NCI-H1105 treated with DMSO at 0.1 percent for 48 hours (cell line): ENCODE results near the gene SYMPK.
"Not testable (repeated sequence)": the region's sequence is repeated elsewhere in the genome, so short reads cannot be mapped to it uniquely, and the experiment has no call there.

ENCODE experiments used
- DNase-seq: peaks from one replicate; lab custom pipeline; 2025; lab: John Stamatoyannopoulos, UW

Gene SYMPK

DNA sequence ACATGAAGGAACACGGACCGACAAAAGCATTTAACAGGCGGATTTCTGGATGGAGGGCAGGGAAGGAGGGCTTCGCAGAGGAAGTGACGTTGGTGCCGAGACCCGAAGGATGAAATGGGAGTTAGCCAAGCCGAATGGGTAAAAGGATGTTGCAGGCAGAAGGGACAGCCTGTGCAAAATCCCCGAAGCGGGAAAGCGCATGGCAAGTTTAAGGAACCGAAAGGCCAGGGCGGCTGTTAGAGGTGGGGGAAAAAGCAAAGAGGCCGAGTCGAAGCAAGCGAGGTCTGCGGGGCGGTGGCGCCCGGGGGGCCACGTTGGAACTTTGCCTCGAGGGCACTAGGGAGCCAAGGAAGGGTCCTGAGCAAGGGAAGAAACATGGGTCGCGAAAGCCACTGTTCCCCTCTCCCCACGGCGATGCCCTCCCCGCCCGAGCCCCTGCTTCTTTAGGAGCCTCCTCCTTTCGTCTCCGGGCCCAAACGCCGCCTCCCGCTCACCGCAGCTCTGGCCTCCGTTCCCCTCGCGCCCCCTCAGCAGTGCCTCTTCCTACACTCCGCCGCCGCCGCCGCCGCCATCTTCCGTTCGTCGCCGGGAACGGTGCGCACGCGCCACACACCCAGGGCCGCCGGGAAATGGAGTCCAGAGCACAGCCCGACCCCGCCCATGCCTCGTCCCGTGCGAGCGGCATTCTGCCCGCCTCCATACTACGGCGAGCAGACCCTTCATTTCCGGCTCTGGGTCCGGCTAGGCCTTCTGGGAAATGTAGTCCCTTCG, at the start of gene SYMPK:
SYMPK (minus strand) TSS at position 584 of the 771 bp plus-strand sequence. CDS start 8,652 bp downstream, outside the sequence.
- peak; percentile 98 for DNase-seq

GRCh38 chr19:45911291-45911690, 48.3 kb upstream of the SYMPK start:
- no peak for DNase-seq

- no peak for DNase-seq
Measured at GRCh38 chr19:45908956-45909355, 46.0 kb upstream of the SYMPK start.

- no peak for DNase-seq
Measured at GRCh38 chr19:45906221-45906620, 43.3 kb upstream of the SYMPK start.

DNA sequence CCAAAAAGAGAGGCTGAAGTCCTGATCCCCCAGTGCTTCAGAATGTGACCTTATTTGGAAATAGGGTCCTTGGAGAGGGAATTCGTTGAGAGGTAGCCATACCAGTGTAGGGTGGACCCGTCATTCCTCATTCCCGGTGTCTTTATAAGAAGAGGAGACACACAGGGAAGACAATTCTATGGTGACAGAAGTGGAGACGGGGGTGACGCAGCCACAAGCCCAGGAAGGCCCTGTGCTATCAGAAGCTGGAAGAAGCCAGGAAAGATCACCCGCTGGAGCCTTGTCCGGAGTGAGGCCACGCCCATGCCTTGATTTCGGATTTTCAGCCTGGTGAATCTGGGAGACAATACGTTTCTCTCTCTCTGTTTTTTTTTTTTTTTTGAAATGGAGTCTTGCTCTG, 42.1 kb upstream of the SYMPK start:
- no peak for DNase-seq

DNA sequence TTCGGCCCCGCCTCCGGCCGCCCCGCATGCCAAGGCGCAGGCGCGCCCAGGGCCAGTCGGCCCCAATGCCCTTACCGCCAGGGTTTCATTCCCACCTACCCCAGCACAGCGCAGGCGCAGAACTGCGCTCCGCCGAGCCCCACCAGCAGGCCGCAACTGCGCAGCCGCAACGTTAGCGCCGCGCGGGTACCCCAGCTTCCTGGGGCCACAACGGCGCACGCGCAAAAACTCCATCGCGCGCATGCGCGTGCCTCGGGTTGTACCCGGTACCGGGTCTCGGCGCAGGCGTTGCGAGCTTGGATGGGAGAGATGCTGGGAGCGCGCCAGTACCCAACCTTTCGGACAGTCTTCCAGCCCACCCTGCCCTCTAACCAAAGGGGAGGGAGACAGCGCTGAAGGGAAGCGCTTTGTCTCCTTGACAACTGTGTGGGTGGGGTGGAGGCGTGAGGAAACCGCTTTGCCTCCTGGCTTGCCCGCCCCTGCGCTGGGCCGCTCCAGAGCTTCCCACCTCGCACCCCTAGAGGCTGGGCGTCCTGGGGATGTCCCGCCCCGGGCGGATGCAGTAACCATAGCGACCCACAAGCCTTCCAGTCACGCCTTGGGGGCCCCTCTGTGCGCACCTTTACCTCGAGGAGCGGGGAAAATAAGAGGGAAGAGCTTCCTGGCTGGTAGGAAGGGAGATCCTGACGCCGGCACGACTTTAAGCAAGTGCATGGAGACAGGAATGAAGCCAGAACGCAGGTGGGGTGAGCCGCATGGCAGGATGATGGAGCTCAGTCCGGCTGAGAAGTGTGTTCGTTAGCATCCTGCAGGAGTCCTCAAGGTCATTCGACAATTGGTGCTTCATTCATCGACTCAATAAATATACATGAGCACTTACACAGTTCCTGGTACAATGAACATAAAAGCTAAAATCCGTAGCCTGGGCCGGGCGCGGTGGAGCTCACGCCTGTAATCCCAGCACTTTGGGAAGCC, 40.0 kb upstream of the SYMPK start:
- peak; percentile 97 for DNase-seq

DNA sequence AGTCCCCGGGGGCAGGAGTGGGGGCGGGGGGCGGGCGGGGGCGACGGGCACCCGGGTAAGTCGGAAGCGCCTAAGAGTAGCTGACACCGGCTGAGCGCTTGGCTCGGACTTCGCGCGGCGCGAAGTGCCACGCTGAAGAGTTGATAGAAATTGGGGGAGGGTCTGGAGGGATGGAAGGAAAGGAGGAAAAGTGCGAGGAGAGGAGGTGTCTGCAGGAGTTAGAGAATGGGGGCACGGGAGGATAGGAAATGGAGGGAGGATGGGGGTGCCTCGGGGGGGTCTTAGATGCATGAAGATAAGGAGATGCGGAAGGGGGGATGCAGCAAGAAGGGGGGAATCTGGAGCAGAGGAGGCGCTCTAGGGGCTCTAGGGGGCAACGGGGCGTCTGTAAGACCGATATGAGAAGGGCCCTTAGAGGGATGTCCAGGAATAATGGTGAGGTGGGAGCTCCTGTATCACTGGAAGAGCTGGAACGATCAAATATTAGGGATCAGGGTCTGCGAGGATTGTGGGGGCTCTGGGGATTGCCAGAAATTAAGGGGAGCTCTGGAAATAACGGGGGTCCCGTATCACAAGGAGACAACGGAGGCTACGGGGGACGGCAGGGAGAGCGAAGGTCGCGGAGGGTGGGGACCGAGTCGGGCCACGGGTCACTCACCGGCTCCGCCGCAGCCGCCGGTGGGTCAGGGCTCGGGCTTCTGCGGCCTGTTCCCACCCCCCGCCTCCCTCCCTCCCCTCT, 39.1 kb upstream of the SYMPK start, which contains the start of gene MYPOP:
MYPOP (minus strand) TSS at position 702 of the 739 bp plus-strand sequence. CDS start 840 bp downstream, outside the sequence.
- DNase-seq, result peak; percentile 49

- DNase-seq, result no peak
Measured at GRCh38 chr19:45901432-45901911, 38.5 kb upstream of the SYMPK start.

GRCh38 chr19:45900738-45901431, 37.9 kb upstream of the SYMPK start:
- DNase-seq, result peak; percentile 26

DNA sequence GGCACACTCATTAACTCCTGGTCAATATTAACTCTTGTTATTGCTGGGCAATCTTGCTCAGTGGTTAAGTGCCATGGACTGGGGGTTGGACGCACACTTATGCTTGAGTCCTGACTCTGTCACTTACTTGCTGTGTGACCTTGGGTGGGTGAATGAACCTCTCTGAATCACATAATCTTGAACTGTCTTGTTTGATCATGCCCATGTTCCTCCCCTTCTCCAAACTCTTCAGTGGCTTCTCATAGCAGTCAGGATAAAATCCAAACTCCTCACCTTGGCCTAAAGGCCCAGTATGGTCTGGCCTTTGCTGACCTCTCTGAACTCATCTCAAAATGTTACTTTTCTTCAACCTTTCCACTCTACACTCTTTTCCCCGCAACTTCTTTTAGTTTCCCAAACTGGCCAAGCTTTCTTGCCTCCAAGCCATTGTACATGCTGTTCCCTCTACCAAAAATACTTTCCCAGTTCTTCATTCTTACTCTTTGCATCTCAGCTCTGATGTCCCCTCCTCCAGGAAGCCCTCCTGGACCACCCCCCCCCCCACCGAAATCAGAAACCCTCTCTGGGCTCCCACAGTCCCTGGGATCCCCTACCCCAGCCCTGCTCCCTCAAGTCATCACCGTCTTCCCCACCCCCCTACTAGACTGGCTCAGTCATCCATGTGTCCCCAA, 37.1 kb upstream of the SYMPK start:
- DNase-seq, result no peak

- DNase-seq, result no peak
Measured at GRCh38 chr19:45899253-45899652, 36.3 kb upstream of the SYMPK start.

- DNase-seq, result no peak
Measured at GRCh38 chr19:45897261-45897812, 34.4 kb upstream of the SYMPK start.

DNA sequence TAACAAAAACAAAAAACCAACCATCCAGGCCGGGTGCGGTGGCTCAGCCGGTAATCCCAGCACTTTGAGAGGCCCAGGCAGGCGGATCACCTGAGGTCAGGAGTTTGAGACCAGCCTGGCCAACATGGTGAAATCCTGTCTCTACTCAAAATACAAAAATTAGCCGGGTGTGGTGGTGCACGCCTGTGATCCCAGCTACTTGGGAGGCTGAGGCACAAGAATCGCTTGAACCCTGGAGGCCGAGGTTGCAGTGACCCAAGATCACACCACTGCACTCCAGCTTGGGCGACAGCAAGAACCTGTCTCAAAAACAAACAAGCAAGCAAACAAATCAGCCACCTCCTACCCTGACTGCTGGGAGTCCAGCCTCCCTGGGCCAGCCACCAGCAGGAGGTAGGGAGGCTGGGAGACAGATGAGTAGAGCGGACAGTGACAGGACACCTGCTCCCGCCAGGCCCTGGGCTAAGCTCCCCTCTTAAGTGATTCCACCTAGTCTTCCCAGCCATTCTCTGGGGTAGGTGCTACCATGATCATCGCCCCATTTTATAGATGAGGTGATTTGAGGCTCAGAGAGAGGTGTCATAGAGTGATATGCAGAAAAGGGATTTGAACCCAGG, 33.1 kb upstream of the SYMPK start:
- DNase-seq, result not testable (repeated sequence)

GRCh38 chr19:45895519-45895972, 32.6 kb upstream of the SYMPK start:
- no peak for DNase-seq

DNA sequence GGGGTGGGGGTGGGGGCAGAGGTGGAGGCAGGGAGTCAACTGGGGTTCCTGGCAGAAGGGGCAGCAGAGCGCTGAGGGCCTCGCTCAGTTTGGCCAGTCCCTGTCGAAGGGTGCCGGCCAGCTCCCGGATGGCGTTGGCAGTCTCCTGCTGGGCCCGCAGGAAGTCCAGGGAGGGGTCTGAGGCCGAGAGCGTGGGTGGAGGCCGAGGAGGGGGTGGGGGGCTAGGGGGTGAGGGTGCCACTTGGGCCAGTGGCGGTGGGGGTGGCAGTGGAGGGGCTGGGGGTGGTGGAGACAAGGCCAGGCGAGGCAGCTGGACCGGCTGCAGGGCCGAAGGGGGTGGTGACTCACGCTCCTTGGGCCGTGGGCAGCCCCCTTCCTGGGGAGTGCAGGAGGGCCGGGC, 27.9 kb upstream of the SYMPK start:
- no peak for DNase-seq

DNA sequence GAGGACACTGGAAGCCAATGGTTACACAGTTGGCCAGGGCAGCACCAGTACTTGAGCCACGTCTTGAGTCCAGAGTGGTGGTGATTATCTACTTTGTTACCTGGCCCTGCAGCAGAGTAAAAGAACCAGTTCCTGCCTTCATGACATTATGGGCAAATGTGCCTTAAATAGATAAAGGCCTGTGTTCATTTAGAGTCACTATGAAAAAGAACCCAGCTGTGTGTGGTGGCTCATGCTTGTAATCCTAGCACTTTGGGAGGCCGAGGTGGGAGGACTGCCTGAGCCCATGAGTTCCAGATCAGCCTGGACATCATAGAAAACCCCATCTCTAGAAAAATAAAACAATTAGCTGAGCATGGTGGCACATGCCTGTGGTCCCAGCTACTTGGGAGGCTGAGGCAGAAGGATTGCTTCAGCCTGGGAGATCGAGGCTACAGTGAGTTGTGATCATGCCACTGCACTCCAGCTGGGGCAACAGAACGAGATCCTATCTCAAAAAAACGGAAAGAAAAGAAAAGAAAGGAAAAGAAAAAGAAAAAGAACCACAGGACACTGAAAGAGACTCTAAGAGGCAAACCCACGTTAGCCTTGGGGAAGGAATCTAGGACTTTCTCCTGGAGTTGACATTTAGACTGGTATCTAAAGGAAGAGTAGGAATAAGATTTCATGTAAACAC, 26.4 kb upstream of the SYMPK start:
- DNase-seq, result no peak

- DNase-seq, result no peak
Measured at GRCh38 chr19:45887200-45887710, 24.3 kb upstream of the SYMPK start.

DNA sequence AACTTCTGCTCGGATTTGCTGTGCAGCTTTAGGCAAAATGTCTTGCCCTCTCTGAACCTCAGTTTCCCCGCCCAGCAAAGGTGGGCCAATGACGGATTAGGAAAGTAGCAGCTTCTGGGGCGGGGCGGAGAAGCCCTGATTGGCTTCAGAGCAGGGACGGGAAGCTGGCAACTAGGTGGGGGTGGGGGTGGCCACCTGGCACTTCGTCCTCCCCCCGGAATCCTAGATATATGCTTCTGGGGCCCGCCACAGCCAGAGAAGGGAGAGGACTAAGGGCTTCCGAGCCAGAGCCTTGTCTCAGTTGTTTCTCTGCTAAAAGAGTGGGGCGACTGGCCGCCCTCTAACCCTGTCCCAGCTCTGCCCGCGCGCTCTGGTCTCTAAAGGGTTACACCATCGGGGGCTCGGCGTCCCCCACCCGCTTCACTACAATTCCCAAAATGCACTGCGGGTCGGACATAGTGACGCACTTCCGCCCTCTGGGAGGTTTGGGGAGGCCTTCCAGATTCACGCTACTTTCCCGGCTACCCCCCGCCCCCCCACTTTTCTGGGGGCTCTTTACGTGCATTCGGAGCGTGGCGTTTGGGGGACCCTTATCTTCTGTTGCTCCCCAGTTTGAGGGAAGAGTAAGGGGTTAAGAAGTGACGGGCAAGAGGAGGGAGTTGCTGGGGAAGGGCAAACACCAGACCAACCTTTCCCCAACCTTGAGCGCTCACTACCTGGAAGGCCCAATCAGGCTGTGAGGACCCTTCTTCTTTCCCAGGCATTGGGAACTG, 23.7 kb upstream of the SYMPK start:
- DNase-seq, result peak; percentile 89
